K562 (cell line): Measurements from ENCODE around the gene MATN1. TPM values are rescaled to one million over a fixed set of nuclear protein-coding genes. Genes with fewer than 3 reads are reported as not detected.
A peak's percentile ranks its signal among the peaks of the same experiment; 100 is the strongest.

Source experiments
- ATAC-seq: fragments of 200-7000 bp; cut with Tn5 transposase; 3 replicates; pipeline ENCODE4 v1.9.1; 2020; ENCODE audit warnings: moderate library complexity
- BruUV-seq: library from RNA; stranded (reverse); fragments of 400-500 nt; replicated peaks from 2 replicates; lab custom pipeline; 2021; lab: Mats Ljungman, UMichigan
- CTCF ChIA-PET: fragments of 300-600 bp; formaldehyde crosslinking; extraction: SDS; loops from one replicate; lab custom pipeline; 2021; ENCODE audit warnings: low intra/inter-chr PET ratio; lab: Yijun Ruan, JAX
- POLR2A ChIA-PET: fragments of 300-600, 350-650 bp; sonication (Branson Sonifier 250); formaldehyde crosslinking; extraction: SDS; loops from one replicate; lab custom pipeline; 2021; ENCODE audit warnings: antibody characterized with exemption, inconsistent platforms; lab: Yijun Ruan, JAX
- DNase-seq, 4 experiments: peaks; one replicate each; pipeline versions ENCODE4 v3.0.0 to v3.0.0-alpha.2; 2011 to 2018; ENCODE audit warnings: low spot score in 3 of 4, mixed read lengths in 3 of 4; ENCODE audit errors: extremely low read depth in 1 of 4
- FAIRE-seq: peaks from 2 replicates; lab custom pipeline; 2011; peaks lifted over from hg19 to GRCh38; lab: Jason Lieb, UNC
- H2AFZ ChIP-seq: 2 replicates; pipeline ENCODE4 v1.6.0; 2011; ENCODE audit warnings: low read depth, low read length, control low read depth, inconsistent platforms
- H3K27ac ChIP-seq: fragments of 200-600 bp; 3 replicates; pipeline ENCODE4 v1.8.0; 2011; ENCODE audit warnings: low read depth, mild to moderate bottlenecking, control low read depth, inconsistent platforms, low read length, moderate library complexity, mixed read lengths; ENCODE audit errors: extremely low read depth
- H3K27me3 ChIP-seq, 2 experiments: fragments of 300-600 bp in 1 of 2; 2 replicates in 1 of 2; 3 replicates in 1 of 2; pipeline versions ENCODE4 v1.6.0 to v1.8.0; 2011; ENCODE audit warnings: inconsistent platforms in 2 of 2, low read length in 2 of 2, mild to moderate bottlenecking in 1 of 2, mixed read lengths in 1 of 2, moderate library complexity in 1 of 2; ENCODE audit not compliant: control insufficient read depth in 2 of 2, insufficient read depth in 2 of 2
- H3K36me3 ChIP-seq: fragments of 300-600 bp; 3 replicates; pipeline ENCODE4 v1.8.0; 2011; ENCODE audit warnings: mild to moderate bottlenecking, low read length, inconsistent platforms; ENCODE audit not compliant: control insufficient read depth, insufficient read depth
- H3K4me1 ChIP-seq, 2 experiments: fragments of 200-600 bp in 1 of 2; replicated peaks in 1 of 2; 2 replicates in 1 of 2; 3 replicates in 1 of 2; pipeline versions ENCODE4 v1.5.1 to v1.8.0; 2011; ENCODE audit warnings: inconsistent platforms in 2 of 2, low read length in 2 of 2, mild to moderate bottlenecking in 1 of 2, mixed read lengths in 1 of 2, moderate library complexity in 1 of 2; ENCODE audit not compliant: control insufficient read depth in 2 of 2, insufficient read depth in 2 of 2
- H3K4me2 ChIP-seq: 2 replicates; pipeline ENCODE4 v1.6.1; 2011; ENCODE audit warnings: low read length, control low read depth, inconsistent platforms, mixed read lengths; ENCODE audit not compliant: insufficient read depth
- H3K4me3 ChIP-seq: fragments of 200-600 bp; sonication (generic), shearing (Covaris generic); 2 replicates; pipeline ENCODE4 v1.5.1; 2016; ENCODE audit warnings: control low read depth, inconsistent platforms
- H3K79me2 ChIP-seq: fragments of 200-600 bp; 3 replicates; pipeline ENCODE4 v1.8.0; 2011; ENCODE audit warnings: low read length, inconsistent platforms; ENCODE audit not compliant: control insufficient read depth, insufficient read depth
- H3K9ac ChIP-seq, 2 experiments: 2 replicates each; pipeline versions ENCODE4 v1.6.0 to v1.6.1; 2011; ENCODE audit warnings: low read depth in 2 of 2, low read length in 2 of 2, control low read depth in 1 of 2, inconsistent platforms in 1 of 2, mild to moderate bottlenecking in 1 of 2, mixed read lengths in 1 of 2; ENCODE audit not compliant: insufficient read depth in 1 of 2
- H3K9me1 ChIP-seq: one replicate; pipeline ENCODE4 v1.6.0; 2011; ENCODE audit warnings: inconsistent platforms, mild to moderate bottlenecking, low read length, moderate library complexity; ENCODE audit not compliant: control insufficient read depth, insufficient read depth
- H3K9me3 ChIP-seq: replicated peaks from 2 replicates; pipeline ENCODE4 v1.5.1; 2011; ENCODE audit warnings: low read depth, low read length, inconsistent platforms; ENCODE audit not compliant: control insufficient read depth, insufficient read depth
- H4K20me1 ChIP-seq: replicated peaks from 2 replicates; pipeline ENCODE4 v1.6.1; 2011; ENCODE audit warnings: low read length, inconsistent platforms, mixed read lengths; ENCODE audit not compliant: control insufficient read depth, insufficient read depth
- DNMT1 ChIP-seq: fragments of 450-650 bp; IDR thresholded peaks from 2 replicates; pipeline ENCODE4 v1.6.1; 2016; ENCODE audit warnings: antibody characterized with exemption, mild to moderate bottlenecking
- EWSR1 ChIP-seq: fragments of 450-650 bp; IDR thresholded peaks from 2 replicates; pipeline ENCODE4 v1.6.1; 2018; ENCODE audit warnings: borderline replicate concordance, mild to moderate bottlenecking, low read depth, moderate library complexity; ENCODE audit not compliant: partially characterized antibody
- HIVEP1 ChIP-seq: fragments of 250-450 bp; sonication (Bioruptor Pico); IDR thresholded peaks from 2 replicates; pipeline ENCODE4 v1.4.0; 2020; ENCODE audit warnings: mild to moderate bottlenecking
- ILK ChIP-seq: fragments of 450-650 bp; IDR thresholded peaks from 2 replicates; pipeline ENCODE4 v1.6.1; 2016; ENCODE audit warnings: missing genetic modification characterization, low read depth, mild to moderate bottlenecking, missing compliant biosample characterization, moderate library complexity, borderline replicate concordance
- MTA2 ChIP-seq: fragments of 450-650 bp; IDR thresholded peaks from 2 replicates; pipeline ENCODE4 v1.6.1; 2016; ENCODE audit warnings: low read depth
- RFX1 ChIP-seq: fragments of 450-650 bp; IDR thresholded peaks from 2 replicates; pipeline ENCODE4 v1.6.1; 2016; ENCODE audit warnings: mild to moderate bottlenecking, moderate library complexity
- SNIP1 ChIP-seq: fragments of 450-650 bp; IDR thresholded peaks from 2 replicates; pipeline ENCODE4 v1.7.1; 2017; ENCODE audit warnings: low read depth, mild to moderate bottlenecking
- ZNF165 ChIP-seq: fragments of 250-450 bp; sonication (Bioruptor Pico); IDR thresholded peaks from 2 replicates; pipeline ENCODE4 v1.4.0; 2020; ENCODE audit warnings: borderline replicate concordance
- WGBS: fragments of 100-300 bp; shearing (Covaris generic); methylation state at CpG from one replicate; pipeline ENCODE4 v1.1.6; 2016; ENCODE audit warnings: low coverage, mixed read lengths; ENCODE audit not compliant: insufficient coverage; ENCODE audit errors: missing lambda C conversion rate; 5-methylcytosine and 5-hydroxymethylcytosine counted together
- in situ Hi-C: fragments of 300-500 bp; cut with MboI; formaldehyde crosslinking; loops from 4 replicates; pipeline ENCODE4 v1.15.0; 2018; ENCODE audit warnings: inconsistent platforms, mixed read lengths
- intact Hi-C: fragments of 100-400 bp; cut with micrococcal nuclease; formaldehyde crosslinking; loops from 2 replicates; pipeline ENCODE4 v1.14.2; 2022
- polyA plus RNA-seq, 8 experiments: library from polyadenylated mRNA; depleted of rRNA in 4 of 8; stranded (reverse) in 5 of 8; unstranded in 3 of 8; fragments of >200 nt; fragmentation: Nextera tagmentation in 2 of 8; fragmentation: Illumina TruSeq in 1 of 8; extraction: Ambion mirVana in 2 of 8; extraction: Trizol in 1 of 8; gene quantifications; 2 replicates each; pipeline versions ENCODE4 v1.2.1 to v1.2.3, GENCODE V29; 2011 to 2014; ENCODE audit warnings: inconsistent platforms in 1 of 8, missing spikeins in 1 of 8
- total RNA-seq, 7 experiments: library from RNA; depleted of rRNA in 6 of 7; stranded (reverse); fragments of >200 nt in 6 of 7; fragmentation: Illumina TruSeq in 2 of 7; extraction: Trizol in 2 of 7; gene quantifications; 2 replicates each; pipeline versions ENCODE4 v1.2.1 to v1.2.3, GENCODE V29; 2011 to 2021; ENCODE audit warnings: low replicate concordance in 1 of 7
- TF ChIP-seq, protein P1 (sequence below): fragments of 450-650 bp; IDR thresholded peaks from 2 replicates; pipeline ENCODE4 v1.6.1; 2017; ENCODE audit warnings: antibody characterized with exemption
- TF ChIP-seq, protein P2 (sequence below), 2 experiments: IDR thresholded peaks; 2 replicates each; pipeline ENCODE4 v1.6.1; 2011; ENCODE audit warnings: borderline replicate concordance in 1 of 2, control low read depth in 1 of 2, low read depth in 1 of 2, low read length in 1 of 2, mild to moderate bottlenecking in 1 of 2, mixed read lengths in 1 of 2, moderate library complexity in 1 of 2; ENCODE audit not compliant: insufficient read depth in 1 of 2, insufficient read length in 1 of 2, poor library complexity in 1 of 2, severe bottlenecking in 1 of 2; ENCODE audit errors: extremely low read depth in 1 of 2

MATN1 gene
- total and polyA plus RNA-seq, 9 of the 15 experiments (the other 6 are each of a cell fraction or from before 2014, with no cell fraction given) = 0.10 to 2.3 (median 1.2) TPM

DNA sequence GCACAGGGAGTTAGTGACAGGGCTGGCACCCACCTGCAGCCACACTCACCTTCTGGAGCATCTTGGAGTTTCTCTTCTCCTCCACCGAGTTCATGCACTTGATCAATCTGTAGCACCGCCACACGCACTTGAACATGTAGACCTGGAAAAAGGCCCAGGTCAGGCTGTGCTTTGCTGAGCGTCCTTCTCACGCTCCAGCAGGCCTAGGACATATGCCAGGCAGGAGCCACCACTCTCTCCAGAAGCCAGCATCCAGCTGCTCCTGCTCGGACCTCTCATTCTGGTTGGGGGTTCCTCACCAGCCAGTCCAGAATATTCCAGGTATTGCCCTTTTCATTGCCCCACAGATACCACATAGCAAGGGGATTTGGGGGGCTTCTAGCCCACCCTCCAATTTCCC, 11.7 kb upstream of the MATN1 start:
- Histone ChIP-seq H3K4me2 (no peak overlapping the region), H3K9ac (no peak overlapping the region), H3K79me2 (no peaks in the 10 kb centered on the region), H3K27ac (no peak overlapping the region; the same call in 2 of the 3 replicates), H2AFZ (no peak overlapping the region), H3K4me3 (no peak overlapping the region), H3K36me3 (peaks cover 5% of the 10 kb centered on the region; the same call in 2 of the 3 replicates), H3K27me3 (no peaks in the 10 kb centered on the region), H3K9me3 (peaks cover 9% of the 10 kb centered on the region), H4K20me1 (no peaks in the 10 kb centered on the region), H3K9me1 (no peaks in the 10 kb centered on the region), H3K4me1 (peaks cover 37 to 55% of the 10 kb centered on the region in 2 experiments)
- ATAC-seq = no peak
- no peak for DNase-seq
- TF ChIP-seq EWSR1 = no peak
- TF ChIP-seq, protein P1, sequence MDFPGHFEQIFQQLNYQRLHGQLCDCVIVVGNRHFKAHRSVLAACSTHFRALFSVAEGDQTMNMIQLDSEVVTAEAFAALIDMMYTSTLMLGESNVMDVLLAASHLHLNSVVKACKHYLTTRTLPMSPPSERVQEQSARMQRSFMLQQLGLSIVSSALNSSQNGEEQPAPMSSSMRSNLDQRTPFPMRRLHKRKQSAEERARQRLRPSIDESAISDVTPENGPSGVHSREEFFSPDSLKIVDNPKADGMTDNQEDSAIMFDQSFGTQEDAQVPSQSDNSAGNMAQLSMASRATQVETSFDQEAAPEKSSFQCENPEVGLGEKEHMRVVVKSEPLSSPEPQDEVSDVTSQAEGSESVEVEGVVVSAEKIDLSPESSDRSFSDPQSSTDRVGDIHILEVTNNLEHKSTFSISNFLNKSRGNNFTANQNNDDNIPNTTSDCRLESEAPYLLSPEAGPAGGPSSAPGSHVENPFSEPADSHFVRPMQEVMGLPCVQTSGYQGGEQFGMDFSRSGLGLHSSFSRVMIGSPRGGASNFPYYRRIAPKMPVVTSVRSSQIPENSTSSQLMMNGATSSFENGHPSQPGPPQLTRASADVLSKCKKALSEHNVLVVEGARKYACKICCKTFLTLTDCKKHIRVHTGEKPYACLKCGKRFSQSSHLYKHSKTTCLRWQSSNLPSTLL = no peak
- no peak for TF ChIP-seq DNMT1
- no peak for TF ChIP-seq MTA2
- TF ChIP-seq SNIP1 = no peak
- TF ChIP-seq ZNF165 = 0 out of 2 replicates have a peak, but pooled peaks have one; percentile 44
- no peak for TF ChIP-seq RFX1
- TF ChIP-seq, protein P2, sequence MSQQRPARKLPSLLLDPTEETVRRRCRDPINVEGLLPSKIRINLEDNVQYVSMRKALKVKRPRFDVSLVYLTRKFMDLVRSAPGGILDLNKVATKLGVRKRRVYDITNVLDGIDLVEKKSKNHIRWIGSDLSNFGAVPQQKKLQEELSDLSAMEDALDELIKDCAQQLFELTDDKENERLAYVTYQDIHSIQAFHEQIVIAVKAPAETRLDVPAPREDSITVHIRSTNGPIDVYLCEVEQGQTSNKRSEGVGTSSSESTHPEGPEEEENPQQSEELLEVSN (IDR thresholded peaks at IDR 0.05; ENCODE audit: borderline replicate concordance in 1 of 2, extremely low read depth in 1 of 2, insufficient read depth in 1 of 2, insufficient read length in 1 of 2, low read depth in 1 of 2, low read length in 1 of 2, poor library complexity in 1 of 2, severe bottlenecking in 1 of 2) = no peak
- TF ChIP-seq HIVEP1 (CRISPR knock-in tag) = 0 out of 2 replicates have a peak, but pooled peaks have one; percentile 34
- no peak for TF ChIP-seq ILK
- CTCF ChIA-PET = no interaction called here
- no TSS peak for BruUV-seq
- in situ Hi-C loops (no loop called here), intact Hi-C loops (no loop called here)
- POLR2A ChIA-PET = interaction anchor here (1.4 kb wide), 2 partner anchors 9 to 43 kb away, joined by 4 to 5 read pairs; no protein-coding TSS in a partner anchor
- WGBS = 74% methylated on average over 6 of the region's 6 CpGs
- no peak for FAIRE-seq
